IMR-90 (cell line): Measurements from ENCODE around the gene ZYX. TPM values are rescaled to one million over a fixed set of nuclear protein-coding genes. Genes with fewer than 3 reads are reported as not detected.
"Not testable (repeated sequence)": the region's sequence is repeated elsewhere in the genome, so short reads cannot be mapped to it uniquely, and the experiment has no call there.

ENCODE experiments used
- ATAC-seq: fragments of 200-7000 bp; cut with Tn5 transposase; 2 replicates; pipeline ENCODE4 v1.9.1; 2020; ENCODE audit warnings: low read depth, mild to moderate bottlenecking, moderate library complexity
- BruUV-seq: library from RNA; stranded (reverse); fragments of 400-500 nt; replicated peaks from 2 replicates; lab custom pipeline; 2021; lab: Mats Ljungman, UMichigan
- CTCF ChIA-PET: fragments of 300-600 bp; formaldehyde crosslinking; extraction: SDS; loops from one replicate; lab custom pipeline; 2021; ENCODE audit warnings: antibody characterized with exemption; lab: Yijun Ruan, JAX
- POLR2A ChIA-PET: fragments of 300-600 bp; sonication (Branson Sonifier 250); formaldehyde crosslinking; loops from one replicate; lab custom pipeline; 2022; ENCODE audit warnings: antibody characterized with exemption; ENCODE audit not compliant: unreplicated experiment; lab: Charles Lee
- DNase-seq: peaks from one replicate; pipeline ENCODE4 v3.0.0; 2013
- H2AFZ ChIP-seq: replicated peaks from 2 replicates; pipeline ENCODE3; 2013; ENCODE audit warnings: low read length, mild to moderate bottlenecking; ENCODE audit not compliant: poor library complexity
- H2AK5ac ChIP-seq: 2 replicates; pipeline ENCODE4 v1.6.1; 2013; ENCODE audit warnings: low read depth, low read length, inconsistent platforms
- H2AK9ac ChIP-seq: replicated peaks from 2 replicates; pipeline ENCODE3; 2013; ENCODE audit warnings: mild to moderate bottlenecking, low read depth, low read length, moderate library complexity; ENCODE audit not compliant: poor library complexity
- H2BK120ac ChIP-seq: 2 replicates; pipeline ENCODE4 v1.6.1; 2013; ENCODE audit warnings: low read depth, low read length, inconsistent platforms
- H2BK15ac ChIP-seq: 3 replicates; pipeline ENCODE4 v1.6.1; 2013; ENCODE audit warnings: low read depth, low read length, inconsistent platforms
- H2BK20ac ChIP-seq: 2 replicates; pipeline ENCODE4 v1.6.1; 2013; ENCODE audit warnings: low read depth, mild to moderate bottlenecking, inconsistent platforms, low read length, moderate library complexity
- H2BK5ac ChIP-seq: 2 replicates; pipeline ENCODE4 v1.6.1; 2013; ENCODE audit warnings: mild to moderate bottlenecking, low read depth, low read length, inconsistent platforms; ENCODE audit not compliant: poor library complexity, severe bottlenecking
- H3K14ac ChIP-seq: replicated peaks from 2 replicates; pipeline ENCODE4 v1.6.1; 2013; ENCODE audit warnings: low read depth, low read length, inconsistent platforms
- H3K18ac ChIP-seq: 2 replicates; pipeline ENCODE4 v1.6.1; 2013; ENCODE audit warnings: low read depth, low read length, control low read depth
- H3K23ac ChIP-seq: 2 replicates; pipeline ENCODE4 v1.6.1; 2013; ENCODE audit warnings: low read depth, low read length, inconsistent platforms
- H3K27ac ChIP-seq: 2 replicates; pipeline ENCODE4 v1.5.1; 2013; ENCODE audit warnings: mild to moderate bottlenecking, control low read depth, low read length; ENCODE audit not compliant: insufficient read depth
- H3K27me3 ChIP-seq: 2 replicates; pipeline ENCODE4 v1.6.1; 2013; ENCODE audit warnings: low read length; ENCODE audit not compliant: control insufficient read depth, insufficient read depth
- H3K36me3 ChIP-seq: 2 replicates; pipeline ENCODE4 v1.6.1; 2013; ENCODE audit warnings: low read length, mixed read lengths; ENCODE audit not compliant: control insufficient read depth, insufficient read depth
- H3K4ac ChIP-seq: 2 replicates; pipeline ENCODE4 v1.6.1; 2013; ENCODE audit warnings: low read depth, low read length, inconsistent platforms
- H3K4me1 ChIP-seq: 2 replicates; pipeline ENCODE4 v1.6.1; 2013; ENCODE audit warnings: low read length, mixed read lengths; ENCODE audit not compliant: control insufficient read depth, insufficient read depth
- H3K4me2 ChIP-seq: 2 replicates; pipeline ENCODE4 v1.6.1; 2013; ENCODE audit warnings: low read depth, mild to moderate bottlenecking, control low read depth, low read length, moderate library complexity
- H3K4me3 ChIP-seq: 2 replicates; pipeline ENCODE4 v1.5.1; 2013; ENCODE audit warnings: low read depth, mild to moderate bottlenecking, control low read depth, low read length, moderate library complexity; ENCODE audit not compliant: insufficient read depth
- H3K56ac ChIP-seq: 2 replicates; pipeline ENCODE4 v1.6.1; 2013; ENCODE audit warnings: low read length, inconsistent platforms; ENCODE audit not compliant: insufficient read depth; ENCODE audit errors: extremely low read depth
- H3K79me1 ChIP-seq, 2 experiments: 2 replicates each; pipeline ENCODE4 v1.6.1; 2013; ENCODE audit warnings: low read length in 2 of 2, inconsistent platforms in 1 of 2, low read depth in 1 of 2
- H3K9ac ChIP-seq: 2 replicates; pipeline ENCODE4 v1.6.1; 2013; ENCODE audit warnings: low read depth, low read length, control low read depth
- H3K9me1 ChIP-seq: 2 replicates; pipeline ENCODE4 v1.6.1; 2013; ENCODE audit warnings: low read length, inconsistent platforms; ENCODE audit not compliant: insufficient read depth
- H3K9me3 ChIP-seq: 2 replicates; pipeline ENCODE4 v1.6.1; 2013; ENCODE audit warnings: low read length; ENCODE audit not compliant: control insufficient read depth, insufficient read depth
- H4K20me1 ChIP-seq: 2 replicates; pipeline ENCODE4 v1.6.1; 2013; ENCODE audit warnings: low read length, inconsistent platforms; ENCODE audit not compliant: insufficient read depth
- H4K5ac ChIP-seq: 2 replicates; pipeline ENCODE4 v1.6.1; 2013; ENCODE audit warnings: mild to moderate bottlenecking, low read depth, low read length, control low read depth
- H4K8ac ChIP-seq, 2 experiments: 2 replicates each; pipeline ENCODE4 v1.6.1; 2013; ENCODE audit warnings: low read depth in 2 of 2, low read length in 2 of 2, control low read depth in 1 of 2, inconsistent platforms in 1 of 2
- H4K91ac ChIP-seq: 2 replicates; pipeline ENCODE4 v1.6.1; 2013; ENCODE audit warnings: low read depth, low read length, inconsistent platforms; ENCODE audit not compliant: insufficient read depth
- WGBS, 2 experiments: methylation state at CpG; one replicate each; pipeline versions ENCODE4 v1.1.5 to v1.1.7; 2013; ENCODE audit warnings: missing lambda C conversion rate in 2 of 2; ENCODE audit not compliant: insufficient read length in 1 of 2; ENCODE audit errors: extremely low coverage in 2 of 2; 5-methylcytosine and 5-hydroxymethylcytosine counted together
- dilution Hi-C: fragments of 300-500 bp; cut with HindIII; formaldehyde crosslinking; loops from one replicate; pipeline ENCODE4 v1.14.3; 2018; ENCODE audit warnings: low sequenced_read_pairs; ENCODE audit not compliant: unreplicated experiment
- in situ Hi-C: fragments of 300-500 bp; cut with MboI; formaldehyde crosslinking; loops from 3 replicates; pipeline ENCODE4 v1.14.3; 2019; ENCODE audit warnings: low sequenced_read_pairs, inconsistent platforms, mixed read lengths
- intact Hi-C: fragments of 100-400 bp; cut with micrococcal nuclease; formaldehyde crosslinking; loops from 2 replicates; pipeline ENCODE4 v1.10.0; 2022
- polyA plus RNA-seq, 3 experiments: library from polyadenylated mRNA; depleted of rRNA; stranded (reverse); fragments of >200 nt; gene quantifications; 2 replicates each; pipeline ENCODE4 v1.2.3, GENCODE V29; 2012; ENCODE audit warnings: low replicate concordance in 1 of 3
- total RNA-seq: library from RNA; depleted of rRNA; stranded (reverse); fragments of >200 nt; gene quantifications from 2 replicates; pipeline ENCODE4 v1.2.3, GENCODE V29; 2012
- TF ChIP-seq, protein P1 (sequence below): conservative IDR thresholded peaks from 2 replicates; pipeline ENCODE4 v1.5.1; 2012; ENCODE audit warnings: mild to moderate bottlenecking, low read depth, low read length, improper control_type of control experiment
- TF ChIP-seq, protein P2 (sequence below): fragments of 150-350 bp; IDR thresholded peaks from 2 replicates; pipeline ENCODE4 v1.6.1; 2017; ENCODE audit warnings: mild to moderate bottlenecking, antibody characterized with exemption, low read length, low read depth

The ZYX gene
- total and polyA plus RNA-seq, 2 of the 4 experiments (the other 2 are of a cell fraction): 22.6 to 334 TPM

DNA sequence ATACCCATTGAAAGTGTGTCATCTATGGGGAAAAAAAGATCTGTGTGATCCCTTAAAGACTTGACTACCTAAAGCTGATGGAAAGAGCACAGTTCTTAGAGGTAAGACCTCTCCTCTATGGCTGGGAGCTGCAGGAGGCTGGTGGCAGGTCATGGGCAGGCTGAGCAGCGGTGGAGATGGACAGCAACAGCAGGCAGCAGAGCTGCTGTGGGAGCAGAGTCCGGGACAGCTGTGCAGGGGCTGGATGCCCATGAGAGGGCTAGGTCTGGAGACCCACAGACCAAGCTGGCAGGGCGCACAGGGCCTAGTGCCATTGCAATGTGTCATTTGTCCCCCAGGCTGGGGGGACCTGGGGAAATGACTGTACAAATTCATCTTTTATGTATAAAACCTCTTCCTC, 40.9 kb downstream of the ZYX start:
- Histone ChIP-seq H3K9me1 (no peaks in the 10 kb centered on the region; the same call in 1 of the 2 replicates), H3K27ac (no peak overlapping the region), H3K18ac (no peak overlapping the region), H3K23ac (no peak overlapping the region), H2AFZ (no peak overlapping the region), H3K36me3 (no peaks in the 10 kb centered on the region), H4K5ac (no peak overlapping the region), H2BK15ac (no peak overlapping the region), H3K79me1 (no peaks in the 10 kb centered on the region), H3K14ac (no peak overlapping the region), H2BK120ac (no peak overlapping the region), H2BK5ac (no peak overlapping the region), H2AK9ac (no peak overlapping the region), H3K4ac (no peak overlapping the region), H3K4me1 (peaks cover 1% of the 10 kb centered on the region; the same call in 1 of the 2 replicates), H3K4me2 (no peak overlapping the region), H3K56ac (no peak overlapping the region), H3K4me3 (no peak overlapping the region), H3K9ac (no peak overlapping the region), H3K27me3 (no peaks in the 10 kb centered on the region), H4K91ac (no peak overlapping the region), H3K9me3 (no peaks in the 10 kb centered on the region), H2BK20ac (no peak overlapping the region), H4K8ac (no peak overlapping the region), H4K20me1 (no peaks in the 10 kb centered on the region), H2AK5ac (no peak overlapping the region)
- intact Hi-C loops (no loop called here), dilution Hi-C loops (no loop called here), in situ Hi-C loops (no loop called here)
- no peak for DNase-seq
- ChIA-PET POLR2A (no interaction called here), CTCF (no interaction called here)
- 80% methylated on average over 2 of the region's 3 CpGs; no CpG with 5 or more reads in 1 of the 2 experiments for WGBS, 2 experiments
- TF ChIP-seq, protein P1, sequence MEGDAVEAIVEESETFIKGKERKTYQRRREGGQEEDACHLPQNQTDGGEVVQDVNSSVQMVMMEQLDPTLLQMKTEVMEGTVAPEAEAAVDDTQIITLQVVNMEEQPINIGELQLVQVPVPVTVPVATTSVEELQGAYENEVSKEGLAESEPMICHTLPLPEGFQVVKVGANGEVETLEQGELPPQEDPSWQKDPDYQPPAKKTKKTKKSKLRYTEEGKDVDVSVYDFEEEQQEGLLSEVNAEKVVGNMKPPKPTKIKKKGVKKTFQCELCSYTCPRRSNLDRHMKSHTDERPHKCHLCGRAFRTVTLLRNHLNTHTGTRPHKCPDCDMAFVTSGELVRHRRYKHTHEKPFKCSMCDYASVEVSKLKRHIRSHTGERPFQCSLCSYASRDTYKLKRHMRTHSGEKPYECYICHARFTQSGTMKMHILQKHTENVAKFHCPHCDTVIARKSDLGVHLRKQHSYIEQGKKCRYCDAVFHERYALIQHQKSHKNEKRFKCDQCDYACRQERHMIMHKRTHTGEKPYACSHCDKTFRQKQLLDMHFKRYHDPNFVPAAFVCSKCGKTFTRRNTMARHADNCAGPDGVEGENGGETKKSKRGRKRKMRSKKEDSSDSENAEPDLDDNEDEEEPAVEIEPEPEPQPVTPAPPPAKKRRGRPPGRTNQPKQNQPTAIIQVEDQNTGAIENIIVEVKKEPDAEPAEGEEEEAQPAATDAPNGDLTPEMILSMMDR: no peak
- TF ChIP-seq, protein P2, sequence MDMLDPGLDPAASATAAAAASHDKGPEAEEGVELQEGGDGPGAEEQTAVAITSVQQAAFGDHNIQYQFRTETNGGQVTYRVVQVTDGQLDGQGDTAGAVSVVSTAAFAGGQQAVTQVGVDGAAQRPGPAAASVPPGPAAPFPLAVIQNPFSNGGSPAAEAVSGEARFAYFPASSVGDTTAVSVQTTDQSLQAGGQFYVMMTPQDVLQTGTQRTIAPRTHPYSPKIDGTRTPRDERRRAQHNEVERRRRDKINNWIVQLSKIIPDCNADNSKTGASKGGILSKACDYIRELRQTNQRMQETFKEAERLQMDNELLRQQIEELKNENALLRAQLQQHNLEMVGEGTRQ: no peak
- ATAC-seq: no peak; the same call in 1 of the 2 replicates
- BruUV-seq: no TSS peak

DNA sequence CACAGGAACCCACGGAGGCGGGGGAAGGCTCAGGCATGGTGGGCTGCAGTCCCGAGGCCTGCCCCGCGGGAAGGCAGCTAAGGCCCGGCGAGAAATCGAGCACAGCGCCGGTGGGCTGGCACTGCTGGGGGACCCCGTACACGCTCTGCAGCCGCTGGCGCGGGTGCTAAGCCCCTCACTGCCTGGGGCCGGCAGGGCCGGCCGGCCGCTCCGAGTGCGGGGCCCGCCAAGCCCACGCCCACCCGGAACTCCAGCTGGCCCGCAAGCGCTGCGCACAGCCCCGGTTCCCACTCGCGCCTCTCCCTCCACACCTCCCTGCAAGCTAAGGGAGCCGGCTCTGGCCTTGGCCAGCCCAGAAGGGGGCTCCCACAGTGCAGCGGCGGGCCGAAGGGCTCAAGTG, 43.3 kb downstream of the ZYX start:
- H3K79me1 ChIP-seq, H3K23ac ChIP-seq, H3K27ac ChIP-seq, H3K4me2 ChIP-seq, H3K36me3 ChIP-seq, H3K27me3 ChIP-seq, H4K20me1 ChIP-seq, H2AK9ac ChIP-seq, H2BK20ac ChIP-seq, H3K4me3 ChIP-seq, H2AFZ ChIP-seq, H3K9ac ChIP-seq, CTCF ChIA-PET, H3K9me1 ChIP-seq, H3K14ac ChIP-seq, H4K8ac ChIP-seq, DNase-seq, H3K4ac ChIP-seq, H2BK5ac ChIP-seq, ATAC-seq, H3K9me3 ChIP-seq, H3K4me1 ChIP-seq, H4K5ac ChIP-seq, H2BK15ac ChIP-seq, in situ Hi-C loops, H2BK120ac ChIP-seq, dilution Hi-C loops, BruUV-seq, H4K91ac ChIP-seq, H2AK5ac ChIP-seq, H3K56ac ChIP-seq, POLR2A ChIA-PET, H3K18ac ChIP-seq, intact Hi-C loops: not testable (repeated sequence)
- no CpG with 5 or more reads among the region's 34 CpGs for WGBS, 2 experiments
